IMR-90 (cell line): ENCODE measurements around the gene TMEM97. TPM values are rescaled to one million over a fixed set of nuclear protein-coding genes. Genes with fewer than 3 reads are reported as not detected.
A peak's percentile ranks its signal among the peaks of the same experiment; 100 is the strongest.

Experiments
- ATAC-seq: fragments of 200-7000 bp; cut with Tn5 transposase; 2 replicates; pipeline ENCODE4 v1.9.1; 2020; ENCODE audit warnings: low read depth, mild to moderate bottlenecking, moderate library complexity
- BruUV-seq: library from RNA; stranded (reverse); fragments of 400-500 nt; replicated peaks from 2 replicates; lab custom pipeline; 2021; lab: Mats Ljungman, UMichigan
- CTCF ChIA-PET: fragments of 300-600 bp; formaldehyde crosslinking; extraction: SDS; loops from one replicate; lab custom pipeline; 2021; ENCODE audit warnings: antibody characterized with exemption; lab: Yijun Ruan, JAX
- POLR2A ChIA-PET: fragments of 300-600 bp; sonication (Branson Sonifier 250); formaldehyde crosslinking; loops from one replicate; lab custom pipeline; 2022; ENCODE audit warnings: antibody characterized with exemption; ENCODE audit not compliant: unreplicated experiment; lab: Charles Lee
- DNase-seq: peaks from one replicate; pipeline ENCODE4 v3.0.0; 2013
- H2AFZ ChIP-seq: replicated peaks from 2 replicates; pipeline ENCODE3; 2013; ENCODE audit warnings: low read length, mild to moderate bottlenecking; ENCODE audit not compliant: poor library complexity
- H2AK5ac ChIP-seq: 2 replicates; pipeline ENCODE4 v1.6.1; 2013; ENCODE audit warnings: low read depth, low read length, inconsistent platforms
- H2AK9ac ChIP-seq: replicated peaks from 2 replicates; pipeline ENCODE3; 2013; ENCODE audit warnings: mild to moderate bottlenecking, low read depth, low read length, moderate library complexity; ENCODE audit not compliant: poor library complexity
- H2BK120ac ChIP-seq: 2 replicates; pipeline ENCODE4 v1.6.1; 2013; ENCODE audit warnings: low read depth, low read length, inconsistent platforms
- H2BK15ac ChIP-seq: 3 replicates; pipeline ENCODE4 v1.6.1; 2013; ENCODE audit warnings: low read depth, low read length, inconsistent platforms
- H2BK20ac ChIP-seq: 2 replicates; pipeline ENCODE4 v1.6.1; 2013; ENCODE audit warnings: low read depth, mild to moderate bottlenecking, inconsistent platforms, low read length, moderate library complexity
- H2BK5ac ChIP-seq: 2 replicates; pipeline ENCODE4 v1.6.1; 2013; ENCODE audit warnings: mild to moderate bottlenecking, low read depth, low read length, inconsistent platforms; ENCODE audit not compliant: poor library complexity, severe bottlenecking
- H3K14ac ChIP-seq: replicated peaks from 2 replicates; pipeline ENCODE4 v1.6.1; 2013; ENCODE audit warnings: low read depth, low read length, inconsistent platforms
- H3K18ac ChIP-seq: 2 replicates; pipeline ENCODE4 v1.6.1; 2013; ENCODE audit warnings: low read depth, low read length, control low read depth
- H3K23ac ChIP-seq: 2 replicates; pipeline ENCODE4 v1.6.1; 2013; ENCODE audit warnings: low read depth, low read length, inconsistent platforms
- H3K27ac ChIP-seq: 2 replicates; pipeline ENCODE4 v1.5.1; 2013; ENCODE audit warnings: mild to moderate bottlenecking, control low read depth, low read length; ENCODE audit not compliant: insufficient read depth
- H3K27me3 ChIP-seq: 2 replicates; pipeline ENCODE4 v1.6.1; 2013; ENCODE audit warnings: low read length; ENCODE audit not compliant: control insufficient read depth, insufficient read depth
- H3K36me3 ChIP-seq: 2 replicates; pipeline ENCODE4 v1.6.1; 2013; ENCODE audit warnings: low read length, mixed read lengths; ENCODE audit not compliant: control insufficient read depth, insufficient read depth
- H3K4ac ChIP-seq: 2 replicates; pipeline ENCODE4 v1.6.1; 2013; ENCODE audit warnings: low read depth, low read length, inconsistent platforms
- H3K4me1 ChIP-seq: 2 replicates; pipeline ENCODE4 v1.6.1; 2013; ENCODE audit warnings: low read length, mixed read lengths; ENCODE audit not compliant: control insufficient read depth, insufficient read depth
- H3K4me2 ChIP-seq: 2 replicates; pipeline ENCODE4 v1.6.1; 2013; ENCODE audit warnings: low read depth, mild to moderate bottlenecking, control low read depth, low read length, moderate library complexity
- H3K4me3 ChIP-seq: 2 replicates; pipeline ENCODE4 v1.5.1; 2013; ENCODE audit warnings: low read depth, mild to moderate bottlenecking, control low read depth, low read length, moderate library complexity; ENCODE audit not compliant: insufficient read depth
- H3K56ac ChIP-seq: 2 replicates; pipeline ENCODE4 v1.6.1; 2013; ENCODE audit warnings: low read length, inconsistent platforms; ENCODE audit not compliant: insufficient read depth; ENCODE audit errors: extremely low read depth
- H3K79me1 ChIP-seq, 2 experiments: 2 replicates each; pipeline ENCODE4 v1.6.1; 2013; ENCODE audit warnings: low read length in 2 of 2, inconsistent platforms in 1 of 2, low read depth in 1 of 2
- H3K9ac ChIP-seq: 2 replicates; pipeline ENCODE4 v1.6.1; 2013; ENCODE audit warnings: low read depth, low read length, control low read depth
- H3K9me1 ChIP-seq: 2 replicates; pipeline ENCODE4 v1.6.1; 2013; ENCODE audit warnings: low read length, inconsistent platforms; ENCODE audit not compliant: insufficient read depth
- H3K9me3 ChIP-seq: 2 replicates; pipeline ENCODE4 v1.6.1; 2013; ENCODE audit warnings: low read length; ENCODE audit not compliant: control insufficient read depth, insufficient read depth
- H4K20me1 ChIP-seq: 2 replicates; pipeline ENCODE4 v1.6.1; 2013; ENCODE audit warnings: low read length, inconsistent platforms; ENCODE audit not compliant: insufficient read depth
- H4K5ac ChIP-seq: 2 replicates; pipeline ENCODE4 v1.6.1; 2013; ENCODE audit warnings: mild to moderate bottlenecking, low read depth, low read length, control low read depth
- H4K8ac ChIP-seq, 2 experiments: 2 replicates each; pipeline ENCODE4 v1.6.1; 2013; ENCODE audit warnings: low read depth in 2 of 2, low read length in 2 of 2, control low read depth in 1 of 2, inconsistent platforms in 1 of 2
- H4K91ac ChIP-seq: 2 replicates; pipeline ENCODE4 v1.6.1; 2013; ENCODE audit warnings: low read depth, low read length, inconsistent platforms; ENCODE audit not compliant: insufficient read depth
- CTCF ChIP-seq: conservative IDR thresholded peaks from 2 replicates; pipeline ENCODE4 v1.5.1; 2012; ENCODE audit warnings: mild to moderate bottlenecking, low read depth, low read length, improper control_type of control experiment
- MAZ ChIP-seq: IDR thresholded peaks from 2 replicates; pipeline ENCODE4 v1.6.1; 2012; ENCODE audit warnings: low read depth, mild to moderate bottlenecking, low read length, improper control_type of control experiment, moderate library complexity, borderline replicate concordance
- RCOR1 ChIP-seq: IDR thresholded peaks from 2 replicates; pipeline ENCODE4 v1.6.1; 2012; ENCODE audit warnings: mild to moderate bottlenecking, low read length, improper control_type of control experiment; ENCODE audit not compliant: insufficient replicate concordance
- WGBS, 2 experiments: methylation state at CpG; one replicate each; pipeline versions ENCODE4 v1.1.5 to v1.1.7; 2013; ENCODE audit warnings: missing lambda C conversion rate in 2 of 2; ENCODE audit not compliant: insufficient read length in 1 of 2; ENCODE audit errors: extremely low coverage in 2 of 2; 5-methylcytosine and 5-hydroxymethylcytosine counted together
- dilution Hi-C: fragments of 300-500 bp; cut with HindIII; formaldehyde crosslinking; loops from one replicate; pipeline ENCODE4 v1.14.3; 2018; ENCODE audit warnings: low sequenced_read_pairs; ENCODE audit not compliant: unreplicated experiment
- in situ Hi-C: fragments of 300-500 bp; cut with MboI; formaldehyde crosslinking; loops from 3 replicates; pipeline ENCODE4 v1.14.3; 2019; ENCODE audit warnings: low sequenced_read_pairs, inconsistent platforms, mixed read lengths
- intact Hi-C: fragments of 100-400 bp; cut with micrococcal nuclease; formaldehyde crosslinking; loops from 2 replicates; pipeline ENCODE4 v1.10.0; 2022
- polyA plus RNA-seq, 3 experiments: library from polyadenylated mRNA; depleted of rRNA; stranded (reverse); fragments of >200 nt; gene quantifications; 2 replicates each; pipeline ENCODE4 v1.2.3, GENCODE V29; 2012; ENCODE audit warnings: low replicate concordance in 1 of 3
- total RNA-seq: library from RNA; depleted of rRNA; stranded (reverse); fragments of >200 nt; gene quantifications from 2 replicates; pipeline ENCODE4 v1.2.3, GENCODE V29; 2012

Gene TMEM97
- total and polyA plus RNA-seq, 2 of the 4 experiments (the other 2 are of a cell fraction), result 12.3 to 21.3 TPM

- DNase-seq, result peak; percentile 53
- H3K14ac ChIP-seq, result no peak overlapping the region
- peaks cover 27% of the 10 kb centered on the region for H3K36me3 ChIP-seq
- in situ Hi-C loops, result loop anchor here (25.0 kb wide), 1 partner anchor 796 kb away; no protein-coding TSS in a partner anchor
- no peak overlapping the region for H2BK5ac ChIP-seq
- H3K4me3 ChIP-seq, result no peak overlapping the region
- no peak overlapping the region for H4K8ac ChIP-seq
- no CpG with 5 or more reads among the region's 1 CpG for WGBS, 2 experiments
- no TSS peak for BruUV-seq
- H2AK9ac ChIP-seq, result no peak overlapping the region
- H3K27ac ChIP-seq, result no peak overlapping the region
- no peaks in the 10 kb centered on the region for H3K27me3 ChIP-seq
- H4K20me1 ChIP-seq, result peaks cover 34% of the 10 kb centered on the region; the same call in 1 of the 2 replicates
- no peak overlapping the region for H3K9ac ChIP-seq
- H3K23ac ChIP-seq, result no peak overlapping the region
- H3K9me1 ChIP-seq, result peaks cover 11% of the 10 kb centered on the region
- no peak overlapping the region for H3K56ac ChIP-seq
- no peak overlapping the region for H3K4me2 ChIP-seq
- H2BK120ac ChIP-seq, result no peak overlapping the region
- dilution Hi-C loops, result no loop called here
- CTCF ChIA-PET, result interaction anchor here (0.8 kb wide), 1 partner anchor 82 kb away, joined by 3 read pairs; no protein-coding TSS in a partner anchor
- H2AK5ac ChIP-seq, result no peak overlapping the region
- ATAC-seq, result no peak
- H2AFZ ChIP-seq, result no peak overlapping the region
- H3K4me1 ChIP-seq, result peaks cover 14% of the 10 kb centered on the region
- no peak overlapping the region for H3K4ac ChIP-seq
- POLR2A ChIA-PET, result no interaction called here
- peaks cover 37 to 81% of the 10 kb centered on the region in 2 experiments for H3K79me1 ChIP-seq
- H2BK20ac ChIP-seq, result no peak overlapping the region
- H3K18ac ChIP-seq, result no peak overlapping the region
- no peak overlapping the region for H2BK15ac ChIP-seq
- intact Hi-C loops, result loop anchor here (5.0 to 10.0 kb wide), 2 partner anchors 81 to 288 kb away; partner anchors contain the start of gene NLK
- H4K91ac ChIP-seq, result no peak overlapping the region
- no peaks in the 10 kb centered on the region for H3K9me3 ChIP-seq
- no peak overlapping the region for H4K5ac ChIP-seq
- TF ChIP-seq CTCF (no peak), RCOR1 (no peak), MAZ (no peak)
Measured at GRCh38 chr17:28333083-28333746, 14.2 kb downstream of the TMEM97 start.
